Endodermal cell (in vitro differentiated cells): Measurements from ENCODE around the gene PLEKHA1. TPM values are rescaled to one million over a fixed set of nuclear protein-coding genes. Genes with fewer than 3 reads are reported as not detected.

Experiments used
- DNase-seq: peaks from one replicate; pipeline ENCODE4 v3.0.0-alpha.2; 2017
- H3K27ac ChIP-seq: 2 replicates; pipeline ENCODE4 v1.5.1; 2013; ENCODE audit warnings: mild to moderate bottlenecking, low read depth, low read length, moderate library complexity
- H3K27me3 ChIP-seq: 2 replicates; pipeline ENCODE4 v1.6.1; 2013; ENCODE audit warnings: mild to moderate bottlenecking, low read length, moderate library complexity; ENCODE audit not compliant: insufficient read depth, control insufficient read depth, poor library complexity, severe bottlenecking
- H3K36me3 ChIP-seq: 2 replicates; pipeline ENCODE4 v1.7.0; 2013; ENCODE audit warnings: mild to moderate bottlenecking, low read length, moderate library complexity; ENCODE audit not compliant: control insufficient read depth, insufficient read depth
- H3K4me1 ChIP-seq: one replicate; pipeline ENCODE4 v1.7.0; 2013; ENCODE audit warnings: low read length; ENCODE audit not compliant: control insufficient read depth, insufficient read depth
- H3K4me3 ChIP-seq: 2 replicates; pipeline ENCODE4 v1.5.1; 2013; ENCODE audit warnings: mild to moderate bottlenecking, low read length, moderate library complexity
- H3K9ac ChIP-seq: 2 replicates; pipeline ENCODE4 v1.6.1; 2013; ENCODE audit warnings: mild to moderate bottlenecking, low read length, moderate library complexity; ENCODE audit not compliant: poor library complexity, severe bottlenecking; ENCODE audit errors: extremely low read depth
- H3K9me3 ChIP-seq: 2 replicates; pipeline ENCODE4 v1.6.1; 2013; ENCODE audit warnings: mild to moderate bottlenecking, low read length, moderate library complexity; ENCODE audit not compliant: control insufficient read depth
- H3K27ac Mint-ChIP-seq: 2 replicates; pipeline ENCODE4 v1.8.0; 2020; ENCODE audit warnings: mixed read lengths
- H3K27me3 Mint-ChIP-seq: 2 replicates; pipeline ENCODE4 v1.8.0; 2021; ENCODE audit warnings: mild to moderate bottlenecking, mixed read lengths; ENCODE audit not compliant: insufficient read depth
- H3K36me3 Mint-ChIP-seq: 2 replicates; pipeline ENCODE4 v1.8.0; 2020; ENCODE audit warnings: low read depth, mixed read lengths
- H3K4me1 Mint-ChIP-seq: 2 replicates; pipeline ENCODE4 v1.8.0; 2020; ENCODE audit warnings: mixed read lengths
- H3K4me3 Mint-ChIP-seq: 2 replicates; pipeline ENCODE4 v1.8.0; 2020; ENCODE audit warnings: mild to moderate bottlenecking, moderate library complexity, mixed read lengths
- H3K9me3 Mint-ChIP-seq: 2 replicates; pipeline ENCODE4 v1.8.0; 2020; ENCODE audit warnings: mild to moderate bottlenecking, mixed read lengths
- WGBS, 2 experiments: methylation state at CpG; one replicate each; pipeline versions ENCODE4 v1.1.5 to v1.1.7; 2013; ENCODE audit warnings: missing lambda C conversion rate in 2 of 2, mixed read lengths in 1 of 2; ENCODE audit not compliant: insufficient coverage in 1 of 2, insufficient read length in 1 of 2; 5-methylcytosine and 5-hydroxymethylcytosine counted together
- total RNA-seq, 2 donors: library from RNA; stranded (reverse); fragmentation: NEBNext Ultra II Directional in 1 of 2; extraction: Animal tissue kit (Norgen Biotek cat#: 25700) in 1 of 2; gene quantifications; 2 replicates in 1 of 2; 3 replicates in 1 of 2; pipeline ENCODE4 v1.2.1, GENCODE V29; 2021
- TF ChIP-seq, protein P1 (sequence below): fragments of 200-600 bp; sonication (generic); conservative IDR thresholded peaks from 2 replicates; pipeline ENCODE4 v1.5.0; 2021; ENCODE audit warnings: antibody characterized with exemption, mild to moderate bottlenecking

Gene PLEKHA1
- total RNA-seq, 2 donors from 2014 or later = 29.6 to 49.0 TPM

DNA sequence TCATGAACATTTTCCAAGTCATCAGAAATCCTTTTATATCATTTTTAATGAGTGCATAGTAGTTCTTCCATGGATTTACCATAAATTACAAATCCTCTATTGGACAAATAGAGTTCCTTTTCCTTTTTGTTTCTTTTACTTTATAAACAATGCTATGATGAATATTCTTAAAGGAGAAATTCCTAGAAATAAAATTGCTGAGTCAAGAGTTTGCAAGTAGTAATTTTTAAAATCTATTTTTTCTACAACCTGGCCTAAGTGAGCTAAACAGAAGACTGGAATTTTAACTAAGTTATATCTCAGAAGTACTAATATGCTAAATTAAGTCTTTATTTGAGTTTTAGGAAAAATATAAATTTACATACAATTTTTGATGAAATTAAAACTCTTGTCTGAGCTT, 38.8 kb downstream of the PLEKHA1 start:
- peaks cover 23% of the 10 kb centered on the region for H3K36me3 Mint-ChIP-seq
- H3K27me3 ChIP-seq = no peaks in the 10 kb centered on the region
- H3K4me1 ChIP-seq = peaks cover 8% of the 10 kb centered on the region
- peaks cover 9% of the 10 kb centered on the region for H3K36me3 ChIP-seq
- H3K4me1 Mint-ChIP-seq = peaks cover 23% of the 10 kb centered on the region
- no peaks in the 10 kb centered on the region for H3K9me3 ChIP-seq
- TF ChIP-seq, protein P1, sequence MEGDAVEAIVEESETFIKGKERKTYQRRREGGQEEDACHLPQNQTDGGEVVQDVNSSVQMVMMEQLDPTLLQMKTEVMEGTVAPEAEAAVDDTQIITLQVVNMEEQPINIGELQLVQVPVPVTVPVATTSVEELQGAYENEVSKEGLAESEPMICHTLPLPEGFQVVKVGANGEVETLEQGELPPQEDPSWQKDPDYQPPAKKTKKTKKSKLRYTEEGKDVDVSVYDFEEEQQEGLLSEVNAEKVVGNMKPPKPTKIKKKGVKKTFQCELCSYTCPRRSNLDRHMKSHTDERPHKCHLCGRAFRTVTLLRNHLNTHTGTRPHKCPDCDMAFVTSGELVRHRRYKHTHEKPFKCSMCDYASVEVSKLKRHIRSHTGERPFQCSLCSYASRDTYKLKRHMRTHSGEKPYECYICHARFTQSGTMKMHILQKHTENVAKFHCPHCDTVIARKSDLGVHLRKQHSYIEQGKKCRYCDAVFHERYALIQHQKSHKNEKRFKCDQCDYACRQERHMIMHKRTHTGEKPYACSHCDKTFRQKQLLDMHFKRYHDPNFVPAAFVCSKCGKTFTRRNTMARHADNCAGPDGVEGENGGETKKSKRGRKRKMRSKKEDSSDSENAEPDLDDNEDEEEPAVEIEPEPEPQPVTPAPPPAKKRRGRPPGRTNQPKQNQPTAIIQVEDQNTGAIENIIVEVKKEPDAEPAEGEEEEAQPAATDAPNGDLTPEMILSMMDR = no peak
- H3K9ac ChIP-seq = no peak overlapping the region
- no peak overlapping the region for H3K27ac Mint-ChIP-seq
- H3K4me3 ChIP-seq = no peak overlapping the region
- no peak overlapping the region for H3K27ac ChIP-seq
- no peaks in the 10 kb centered on the region for H3K27me3 Mint-ChIP-seq
- no peaks in the 10 kb centered on the region for H3K9me3 Mint-ChIP-seq
- no peak overlapping the region for H3K4me3 Mint-ChIP-seq
- DNase-seq = no peak

DNA sequence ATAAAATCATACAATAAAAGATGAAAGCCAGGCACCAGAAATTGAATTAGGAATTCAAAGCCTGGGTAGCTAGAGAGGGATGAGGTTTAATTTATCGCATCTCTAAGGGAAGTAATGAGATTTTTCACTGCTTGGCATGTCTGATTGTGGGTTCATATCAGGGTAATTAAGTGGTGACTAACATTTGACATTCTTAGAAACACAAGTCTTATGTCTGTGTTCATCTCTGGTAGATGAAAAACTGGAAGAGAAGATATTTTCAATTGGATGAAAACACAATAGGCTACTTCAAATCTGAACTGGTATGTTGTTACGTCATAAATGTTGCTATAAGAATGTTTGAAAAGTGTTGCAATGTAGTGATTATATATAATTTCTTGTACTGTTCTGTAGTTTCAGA, 43.2 kb downstream of the PLEKHA1 start:
- no peaks in the 10 kb centered on the region for H3K9me3 ChIP-seq
- H3K9ac ChIP-seq = no peak overlapping the region
- no peak overlapping the region for H3K27ac Mint-ChIP-seq
- TF ChIP-seq, protein P1 = no peak
- no peak overlapping the region for H3K4me3 ChIP-seq
- no peaks in the 10 kb centered on the region for H3K9me3 Mint-ChIP-seq
- H3K36me3 Mint-ChIP-seq = peaks cover 25% of the 10 kb centered on the region
- H3K36me3 ChIP-seq = peaks cover 23% of the 10 kb centered on the region
- H3K27me3 Mint-ChIP-seq = no peaks in the 10 kb centered on the region
- peaks cover 28% of the 10 kb centered on the region for H3K4me1 Mint-ChIP-seq
- DNase-seq = no peak
- no peak overlapping the region for H3K4me3 Mint-ChIP-seq
- no peaks in the 10 kb centered on the region for H3K27me3 ChIP-seq
- whole genome bisulfite sequencing, 2 experiments = 95 to 100% methylated on average over 2 of the region's 2 CpGs
- H3K27ac ChIP-seq = no peak overlapping the region
- H3K4me1 ChIP-seq = peaks cover 8% of the 10 kb centered on the region

DNA sequence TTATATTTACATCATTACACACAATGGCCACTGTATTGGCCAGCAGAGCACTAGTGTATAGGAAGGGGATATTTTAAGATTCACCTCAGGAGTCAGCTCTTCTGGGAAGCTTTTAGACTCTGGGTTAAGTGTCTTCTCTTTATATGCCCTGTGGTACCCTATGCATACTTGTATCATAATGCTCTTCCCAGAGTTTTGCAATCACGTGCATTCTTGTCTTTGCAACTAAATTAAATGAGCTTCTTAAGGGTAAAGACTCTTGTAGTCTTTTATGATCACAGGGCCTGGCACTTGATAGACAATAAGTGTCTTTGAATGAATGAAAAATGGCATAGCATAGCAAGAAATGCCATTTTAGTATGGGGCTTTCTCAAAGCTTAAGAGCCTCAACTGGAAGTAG, 44.5 kb downstream of the PLEKHA1 start:
- no peak for DNase-seq
- H3K4me1 Mint-ChIP-seq = peaks cover 24% of the 10 kb centered on the region

More for the DNA sequence above, 44.5 kb downstream of the PLEKHA1 start:
- no peak overlapping the region for H3K4me3 ChIP-seq
- H3K9me3 ChIP-seq = no peaks in the 10 kb centered on the region
- H3K9me3 Mint-ChIP-seq = no peaks in the 10 kb centered on the region
- H3K4me1 ChIP-seq = peaks cover 8% of the 10 kb centered on the region
- H3K36me3 Mint-ChIP-seq = peaks cover 20% of the 10 kb centered on the region
- no peak overlapping the region for H3K27ac ChIP-seq
- WGBS, 2 experiments = 84 to 100% methylated on average over 1 of the region's 1 CpG
- H3K27ac Mint-ChIP-seq = no peak overlapping the region
- H3K9ac ChIP-seq = no peak overlapping the region
- H3K27me3 ChIP-seq = no peaks in the 10 kb centered on the region
- H3K4me3 Mint-ChIP-seq = no peak overlapping the region
- H3K27me3 Mint-ChIP-seq = no peaks in the 10 kb centered on the region
- H3K36me3 ChIP-seq = peaks cover 16% of the 10 kb centered on the region
- TF ChIP-seq, protein P1 = no peak
